Cardiac septum (tissue), 1 donor: ENCODE data around the gene ADCY4. TPM values are rescaled to one million over a fixed set of nuclear protein-coding genes. Genes with fewer than 3 reads are reported as not detected.

ENCODE experiments used
- DNase-seq: peaks from one replicate; pipeline ENCODE4 v3.0.0-alpha.2; 2020; ENCODE audit warnings: low spot score
- intact Hi-C: fragments of 100-400 bp; cut with DNase I; formaldehyde crosslinking; loops from one replicate; pipeline ENCODE4 v1.14.0; 2022
- total RNA-seq: library from RNA; stranded (reverse); fragmentation: NEBNext Ultra II Directional; extraction: Animal tissue kit (Norgen Biotek cat#: 25700); gene quantifications from one replicate; pipeline ENCODE4 v1.2.1, GENCODE V29; 2021
- donor health status: DM: no; HTN: no; CAD: no.

ADCY4 gene
- total RNA-seq, 1 donor from 2014 or later, result 71.9 TPM

DNA sequence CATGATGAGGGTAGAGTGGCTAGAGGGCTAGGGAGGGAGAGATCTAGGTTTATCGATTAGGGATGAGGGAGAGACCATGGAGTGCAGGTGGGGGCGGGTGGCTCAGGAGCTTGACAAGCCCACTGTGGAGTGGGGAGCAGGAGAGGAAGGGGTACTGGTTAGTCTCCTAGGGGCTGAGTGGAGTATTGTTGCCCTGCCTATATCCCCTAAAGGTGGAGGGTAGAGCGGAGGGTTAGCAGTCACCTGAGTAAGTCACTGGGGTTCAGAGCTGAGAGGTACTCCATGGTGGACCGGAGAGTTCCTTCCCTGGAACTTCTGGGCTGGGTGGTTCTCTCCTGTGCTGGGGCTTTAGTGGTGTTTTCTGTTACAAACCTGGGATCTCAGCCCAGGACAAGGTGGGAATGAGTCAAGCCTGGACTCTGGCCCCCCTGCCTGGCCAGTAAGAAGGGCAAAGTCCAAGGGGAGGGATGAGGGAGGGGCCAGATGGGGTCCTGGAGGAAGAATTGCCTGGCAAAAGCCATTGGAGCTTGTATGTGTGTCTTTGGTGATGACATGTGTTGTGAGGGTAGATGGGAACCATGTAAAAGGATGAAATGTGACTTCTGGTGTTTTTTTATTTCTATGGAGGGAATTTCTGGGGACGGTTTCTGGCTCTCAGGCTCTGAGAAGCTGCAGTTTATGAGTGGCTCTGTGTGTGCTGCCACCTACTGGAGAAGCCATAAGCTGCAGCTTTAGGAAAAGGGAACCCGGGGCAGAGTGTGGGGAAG lies 27.1 kb downstream of the ADCY4 start, which contains the start of gene CIDEB:
TSS of gene CIDEB (minus strand) at position 403 of the 767 bp plus-strand sequence. CDS start at position 284, 119 bp downstream.
- intact Hi-C loops, result no loop called here
- DNase-seq, result peak; percentile 82

DNA sequence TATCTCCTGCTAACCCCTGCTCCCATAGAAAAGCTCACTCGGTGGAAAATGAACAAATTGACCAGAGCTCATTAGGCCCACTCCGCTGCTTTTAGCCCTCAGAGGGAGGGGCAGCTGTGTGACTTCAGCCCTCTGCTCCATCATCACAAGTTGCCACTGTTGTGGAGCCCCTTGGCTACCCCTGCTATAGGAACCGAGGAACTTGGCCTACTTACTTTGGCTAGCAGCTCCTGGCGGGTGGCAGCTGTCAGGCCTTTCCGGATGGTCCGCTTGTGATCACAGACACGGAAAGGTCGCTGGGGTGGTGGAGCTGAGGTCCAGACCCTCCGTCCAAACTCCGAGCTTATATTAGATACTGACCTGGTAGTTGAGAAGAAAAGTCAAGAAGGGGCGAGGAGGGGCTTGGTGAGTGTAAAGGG lies 27.7 kb downstream of the ADCY4 start:
- no peak for DNase-seq
- intact Hi-C loops, result no loop called here

GRCh38 chr14:24304019-24304387 lies 30.9 kb downstream of the ADCY4 start:
- no peak for DNase-seq
- intact Hi-C loops, result no loop called here

DNA sequence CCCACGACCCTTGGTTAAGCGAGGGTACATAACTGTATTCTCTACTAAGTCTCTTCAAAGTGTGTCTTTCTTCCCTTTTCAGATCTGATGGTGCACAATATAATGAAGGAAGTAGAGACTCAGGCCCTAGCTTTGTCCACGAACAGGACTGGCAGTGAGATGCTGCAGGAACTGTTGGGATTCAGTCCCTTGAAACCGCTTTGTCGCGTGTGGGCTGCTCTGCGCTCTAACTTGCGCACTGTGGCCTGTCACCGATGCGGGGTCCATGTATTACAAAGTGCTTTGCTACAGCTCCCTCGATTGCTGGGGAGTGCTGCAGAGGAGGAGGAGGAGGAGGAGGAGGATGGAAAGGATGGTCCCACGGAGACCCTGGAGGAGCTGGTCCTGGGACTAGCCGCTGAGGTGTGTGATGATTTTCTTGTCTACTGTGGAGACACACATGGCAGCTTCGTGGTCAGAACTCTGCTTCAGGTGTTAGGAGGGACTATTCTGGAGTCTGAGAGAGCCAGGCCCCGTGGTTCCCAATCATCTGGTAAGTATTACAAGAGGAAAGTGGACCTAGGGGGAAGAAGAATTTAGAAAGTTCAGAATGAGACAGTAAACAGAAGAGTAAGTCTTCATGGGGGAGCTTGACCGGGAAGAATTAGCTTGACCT lies 34.4 kb downstream of the ADCY4 start:
- intact Hi-C loops, result no loop called here
- no peak for DNase-seq

DNA sequence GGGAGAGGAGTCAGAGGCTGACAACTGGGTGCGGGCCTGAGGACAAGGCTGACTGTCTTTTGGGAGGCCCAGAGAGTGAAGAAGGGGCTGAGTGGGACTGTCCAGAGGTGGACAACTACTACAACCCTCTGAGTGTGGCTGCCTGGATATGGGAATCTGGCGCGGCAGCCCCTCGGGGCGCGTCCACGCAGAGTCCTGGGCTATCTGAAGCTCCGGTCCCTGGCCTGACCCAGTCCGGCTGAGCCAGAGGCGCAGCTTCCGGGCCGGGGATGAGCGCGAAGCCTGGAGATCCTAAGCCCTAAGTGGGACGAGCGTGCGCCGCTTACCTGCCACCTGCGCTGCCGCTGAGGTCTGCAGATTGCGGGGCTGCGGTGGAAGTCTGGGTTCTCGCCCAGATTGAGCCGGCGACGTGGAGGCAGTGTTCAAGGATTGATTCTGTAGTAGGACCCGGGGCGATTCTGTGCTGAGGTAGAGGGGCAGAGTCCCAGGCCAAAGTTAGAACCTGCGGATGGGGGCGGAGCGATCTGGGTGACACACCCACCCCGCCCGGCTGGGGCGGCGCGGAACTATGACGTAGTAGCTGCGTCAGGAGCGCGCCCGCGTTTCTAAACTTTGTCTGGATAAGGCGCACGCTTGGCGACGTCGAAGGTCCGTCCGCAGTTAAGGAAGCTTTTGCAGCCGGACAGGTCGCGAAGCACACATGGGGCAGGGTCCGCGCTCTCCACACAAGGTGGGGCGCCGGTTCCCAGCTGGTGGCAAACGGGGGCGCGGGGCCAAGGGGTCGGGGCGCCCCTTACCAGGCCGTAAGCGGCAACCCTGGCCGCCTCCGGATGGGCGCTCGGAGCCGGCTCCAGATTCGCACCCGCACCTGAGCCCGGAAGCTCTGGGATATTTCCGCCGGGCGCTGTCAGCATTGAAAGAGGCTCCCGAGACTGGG lies 35.3 kb downstream of the ADCY4 start, which contains the start of the genes DHRS1 and NOP9:
TSS of gene DHRS1 (minus strand) at position 526 of the 937 bp plus-strand sequence. CDS start 674 bp downstream, outside the sequence.
TSS of gene NOP9 (plus strand) at position 596 of the 937 bp plus-strand sequence. CDS start at position 701, 105 bp downstream.
- intact Hi-C loops, result loop anchor here (1.0 kb wide), 1 partner anchor 57 kb away; the partner anchor contains the start of gene TINF2
- peak; percentile 97 for DNase-seq

DNA sequence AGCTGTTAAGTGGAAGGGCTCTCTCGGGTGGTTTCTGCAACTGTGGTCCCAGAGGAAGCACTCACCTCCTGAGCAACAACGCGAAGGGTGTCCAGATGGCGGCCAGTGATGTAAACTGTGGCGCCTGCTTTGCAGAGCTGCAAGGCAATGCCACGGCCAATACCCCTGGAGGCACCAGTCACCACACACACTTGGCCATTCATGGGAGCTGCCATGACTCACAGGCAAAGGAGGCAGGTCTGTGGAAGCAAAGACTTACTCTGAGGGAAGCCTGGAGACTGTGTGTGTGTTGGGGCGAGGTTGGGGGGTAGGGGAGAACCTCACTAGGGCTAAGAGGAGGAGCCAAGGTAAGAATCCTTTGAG lies 36.0 kb downstream of the ADCY4 start:
- DNase-seq, result no peak
- intact Hi-C loops, result loop anchor here (1.0 kb wide), 1 partner anchor 57 kb away; the partner anchor contains the start of gene TINF2

DNA sequence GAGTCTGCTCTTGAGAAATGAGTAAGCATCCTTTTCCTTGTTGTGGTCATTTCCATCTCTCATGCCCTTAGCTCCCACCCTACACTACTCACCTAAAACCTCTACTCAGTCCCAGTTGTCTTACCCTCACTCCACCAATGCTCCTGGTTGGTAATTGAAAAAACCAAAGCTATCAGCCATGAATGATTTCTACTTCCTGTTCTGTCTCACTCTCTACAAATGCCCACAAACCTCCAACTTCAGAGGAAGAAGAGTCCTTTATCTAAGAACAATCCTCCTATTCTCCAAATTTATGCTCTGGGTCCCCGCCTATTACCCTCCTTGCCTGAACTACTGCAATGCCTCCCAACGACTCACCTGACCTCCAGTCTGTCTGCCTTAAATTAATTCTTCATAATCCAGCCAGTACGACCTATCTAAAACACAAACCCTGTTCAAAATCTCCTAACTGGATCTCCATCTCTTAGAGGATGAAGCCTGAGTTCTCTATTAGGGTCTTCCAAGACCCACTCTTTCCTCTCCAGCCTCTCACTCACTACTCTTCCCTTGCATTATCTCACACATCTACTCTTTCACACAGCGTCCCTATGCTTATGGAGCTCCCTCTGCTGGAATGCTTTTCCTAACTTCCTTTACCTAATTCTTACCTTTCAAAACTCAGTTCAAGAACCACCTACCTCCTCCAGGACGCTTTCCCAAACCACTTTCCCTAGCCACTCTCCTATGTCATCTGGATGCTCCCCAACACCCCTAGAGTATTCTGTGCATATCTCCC lies 37.5 kb downstream of the ADCY4 start:
- DNase-seq, result no peak
- intact Hi-C loops, result loop anchor here (2.0 kb wide), 1 partner anchor 239 kb away; no protein-coding TSS in a partner anchor

DNA sequence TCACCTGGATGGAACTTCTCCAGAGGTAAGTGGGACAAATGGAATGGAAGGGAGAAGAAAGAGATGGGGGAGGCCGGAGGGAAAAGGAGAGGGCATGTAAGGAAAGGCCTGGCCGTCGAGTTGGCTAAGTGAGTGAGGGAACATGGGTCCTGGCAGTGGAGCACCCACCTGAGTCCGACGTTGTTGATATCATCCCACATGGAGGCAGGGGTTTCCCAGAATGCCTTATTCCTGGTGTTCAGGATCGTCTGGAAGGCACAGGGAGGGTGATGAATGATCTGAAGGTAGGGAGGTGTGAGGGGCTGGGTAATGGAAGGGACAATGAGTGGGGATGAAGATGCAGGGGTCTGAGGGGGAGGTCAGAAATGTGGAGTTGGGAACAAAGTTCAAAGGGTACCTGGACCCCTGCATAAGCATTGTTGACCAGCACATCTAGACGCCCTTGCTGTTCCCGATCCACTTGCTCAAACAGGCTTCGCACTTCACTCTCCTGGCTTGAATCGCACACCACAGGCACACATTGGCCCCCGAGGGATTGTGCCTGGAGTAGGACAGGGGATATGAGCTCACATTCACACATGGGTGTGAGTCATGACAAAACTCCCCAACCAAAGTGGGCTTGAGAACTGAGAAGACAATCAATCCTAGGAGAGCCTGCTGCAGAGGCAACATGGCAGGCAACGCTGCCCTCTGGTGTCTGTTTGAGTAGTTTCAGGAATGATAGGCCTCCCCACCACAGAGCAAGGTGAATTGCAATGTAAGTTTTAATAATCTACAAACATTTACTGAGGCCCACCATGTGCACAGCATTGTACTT lies 38.3 kb downstream of the ADCY4 start:
- peak; percentile 84 for DNase-seq
- intact Hi-C loops, result loop anchor here (2.0 kb wide), 1 partner anchor 238 kb away; no protein-coding TSS in a partner anchor

- intact Hi-C loops, result no loop called here
- DNase-seq, result no peak
These were observed 41.3 kb downstream of the ADCY4 start for GRCh38 chr14:24293525-24293924.

DNA sequence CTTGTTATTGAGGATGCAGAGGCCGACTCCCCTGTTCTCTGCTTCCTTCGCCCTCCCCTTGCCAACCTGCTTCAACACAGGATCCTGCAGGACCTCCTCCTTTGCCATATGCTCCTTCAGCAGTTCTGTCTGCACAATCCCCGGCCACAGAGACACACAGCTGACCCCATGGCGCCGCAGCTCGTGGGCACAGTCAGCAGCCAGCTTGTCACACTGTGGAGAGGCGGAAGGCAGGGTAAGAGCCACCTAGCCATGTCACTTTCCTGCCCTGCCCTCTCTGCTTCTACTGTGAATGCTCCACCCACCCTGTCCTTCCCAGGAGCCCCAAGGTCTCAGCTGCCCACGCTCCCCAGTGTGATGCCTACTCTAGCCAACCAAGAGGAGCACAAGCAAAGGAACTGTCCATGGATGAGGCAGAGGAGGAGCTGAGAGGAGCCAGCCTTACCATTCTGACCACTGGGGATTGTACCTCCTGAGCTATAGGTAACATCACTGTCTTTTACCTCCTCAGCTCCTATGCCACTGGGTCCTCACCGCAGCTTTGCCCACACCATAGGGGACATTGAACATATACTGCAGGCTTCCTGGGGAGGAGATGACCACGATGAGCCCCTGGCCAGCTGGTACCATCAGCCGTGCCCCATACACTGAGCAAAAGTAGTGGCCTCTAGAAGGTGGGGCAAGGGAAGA lies 42.6 kb downstream of the ADCY4 start:
- DNase-seq, result no peak
- intact Hi-C loops, result no loop called here

GRCh38 chr14:24291446-24292117 lies 43.3 kb downstream of the ADCY4 start:
- no peak for DNase-seq
- intact Hi-C loops, result no loop called here

GRCh38 chr14:24290746-24291145 lies 44.1 kb downstream of the ADCY4 start:
- DNase-seq, result no peak
- intact Hi-C loops, result no loop called here

DNA sequence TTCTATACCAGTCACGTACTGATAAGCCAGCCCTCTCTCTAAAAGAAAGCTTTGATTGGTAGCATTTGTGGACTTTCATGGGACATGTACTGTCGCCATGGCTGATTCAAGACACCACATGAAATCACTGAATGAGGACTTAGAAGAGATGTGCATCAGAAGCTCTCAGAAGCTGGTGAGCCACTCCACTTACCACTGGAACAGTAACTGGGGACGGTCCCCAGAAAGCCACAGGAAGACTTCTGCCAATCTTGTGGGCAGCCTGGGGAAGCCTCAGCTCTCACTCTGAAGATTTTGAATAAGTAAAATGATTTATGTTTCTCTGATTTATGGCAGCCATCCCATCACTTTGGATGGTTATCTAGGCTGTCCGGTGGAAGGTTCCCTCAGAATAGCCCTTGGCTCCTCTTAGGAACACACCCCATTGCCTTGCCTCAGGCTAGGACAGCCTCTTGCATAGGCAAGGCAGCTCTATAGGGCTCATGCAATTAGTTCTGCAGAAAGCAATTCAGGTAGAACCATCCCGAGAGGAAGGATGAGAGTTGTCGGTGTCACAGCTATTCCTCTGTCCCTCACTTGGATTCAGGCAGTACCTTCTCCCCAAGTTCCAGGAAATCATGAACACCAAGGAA lies 45.1 kb downstream of the ADCY4 start:
- intact Hi-C loops, result no loop called here
- DNase-seq, result no peak

DNA sequence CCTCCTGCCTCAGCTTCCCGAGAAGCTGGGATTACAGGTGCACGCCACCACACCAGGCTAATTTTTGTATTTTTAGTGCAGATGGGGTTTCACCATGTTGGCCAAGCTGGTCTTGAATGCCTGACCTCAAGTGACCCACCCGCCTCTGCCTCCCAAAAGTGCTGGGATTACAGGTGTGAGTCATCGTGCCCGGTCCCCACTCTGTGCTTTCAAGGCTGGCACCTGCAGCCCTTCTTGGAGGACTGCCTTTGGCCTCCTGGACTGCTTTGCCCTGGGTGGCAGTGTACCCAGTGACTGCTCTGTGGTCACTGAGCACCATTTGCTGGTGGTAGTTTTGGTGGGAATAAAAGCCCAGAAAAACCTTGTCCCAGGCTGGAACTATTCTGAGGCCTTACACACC lies 47.9 kb downstream of the ADCY4 start:
- DNase-seq, result no peak
- intact Hi-C loops, result no loop called here

- intact Hi-C loops, result no loop called here
- no peak for DNase-seq
These were observed 49.5 kb downstream of the ADCY4 start for GRCh38 chr14:24285351-24285750.

DNA sequence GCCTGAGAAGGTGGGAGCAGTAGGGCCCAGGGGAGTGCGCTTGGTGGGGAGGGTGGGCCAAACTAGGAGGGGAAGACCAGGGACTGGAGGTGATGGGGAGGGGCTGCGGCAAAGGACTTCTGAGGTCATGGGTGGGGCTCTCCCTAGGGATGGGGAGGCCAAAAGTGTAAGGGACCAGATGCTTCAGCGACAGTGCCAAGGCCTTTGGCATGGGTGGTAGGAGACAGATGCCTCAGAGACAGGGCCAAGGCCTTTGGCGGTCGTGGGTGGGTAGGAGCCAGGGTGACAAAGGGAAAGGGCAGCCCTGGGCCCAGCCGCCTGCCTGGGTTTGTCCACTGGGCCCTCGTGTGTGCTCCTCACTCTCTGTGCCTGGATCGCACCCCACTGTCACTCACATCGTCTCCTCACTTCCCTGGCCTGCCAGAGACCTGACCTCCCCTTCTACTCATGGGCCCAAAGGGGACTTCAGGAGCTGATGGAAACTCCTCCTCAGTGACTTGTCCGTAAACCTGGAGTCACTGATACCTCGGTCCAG lies 50.3 kb downstream of the ADCY4 start:
- intact Hi-C loops, result no loop called here
- DNase-seq, result no peak
